ENCODE results near the gene CFAP161. TPM values are rescaled to one million over a fixed set of nuclear protein-coding genes. Genes with fewer than 3 reads are reported as not detected.

The CFAP161 gene
- total and polyA plus RNA-seq, 4 donors: 2.4 to 11.2 (median 3.9) TPM

- H3K4me3 ChIP-seq: no peak overlapping the region
- ATAC-seq (ENCODE audit: insufficient read depth, low FRiP score) (peak; percentile 74), DNase-seq (peak; percentile 58 to 76 (median 75))
- TF ChIP-seq CTCF (IDR thresholded peaks at IDR 0.05; ENCODE audit: control extremely low read depth, extremely low read depth): peak; percentile 87
- no peak overlapping the region for H3K27ac ChIP-seq (ENCODE audit: low read depth in 1 of 2, low read length in 1 of 2)
- WGBS, 2 donors: 43 to 55% methylated on average over 6 of the region's 6 CpGs
- no peak overlapping the region for H3K9ac ChIP-seq (ENCODE audit: insufficient read depth in 1 of 2, low read length in 2 of 2)
- H3K36me3 ChIP-seq (ENCODE audit: control insufficient read depth in 4 of 4, insufficient read depth in 4 of 4, low read length in 4 of 4): no peaks in the 10 kb centered on the region
- H3K27me3 ChIP-seq (ENCODE audit: control insufficient read depth in 3 of 3, insufficient read depth in 3 of 3, low read length in 2 of 3): peaks cover 0 to 7% (median 0%) of the 10 kb centered on the region in 3 donors
- H3K9me3 ChIP-seq (ENCODE audit: control insufficient read depth in 4 of 4, insufficient read depth in 3 of 4, low read length in 3 of 4): peaks cover 0 to 2% (median 0%) of the 10 kb centered on the region in 4 donors
- H3K4me1 ChIP-seq (ENCODE audit: control insufficient read depth in 5 of 5, insufficient read depth in 5 of 5, low read length in 5 of 5): peaks cover 0 to 2% (median 0%) of the 10 kb centered on the region in 5 donors
Observed at GRCh38 chr15:81106560-81106959, 27.5 kb upstream of the CFAP161 start.

- no peaks in the 10 kb centered on the region for H3K9me3 ChIP-seq (ENCODE audit: control insufficient read depth in 4 of 4, insufficient read depth in 3 of 4, low read length in 3 of 4)
- no peak for TF ChIP-seq CTCF (IDR thresholded peaks at IDR 0.05; ENCODE audit: control extremely low read depth, extremely low read depth)
- no peak for DNase-seq
- H3K27ac ChIP-seq (ENCODE audit: low read depth in 1 of 2, low read length in 1 of 2): no peak overlapping the region
- no peaks in the 10 kb centered on the region for H3K36me3 ChIP-seq (ENCODE audit: control insufficient read depth in 4 of 4, insufficient read depth in 4 of 4, low read length in 4 of 4)
- no peak for ATAC-seq (ENCODE audit: insufficient read depth, low FRiP score)
- no peak overlapping the region for H3K9ac ChIP-seq (ENCODE audit: insufficient read depth in 1 of 2, low read length in 2 of 2)
- H3K27me3 ChIP-seq (ENCODE audit: control insufficient read depth in 3 of 3, insufficient read depth in 3 of 3, low read length in 2 of 3): peaks cover 0 to 7% (median 0%) of the 10 kb centered on the region in 3 donors
- 54 to 56% methylated on average over 4 of the region's 4 CpGs for whole genome bisulfite sequencing, 2 donors
- H3K4me3 ChIP-seq: no peak overlapping the region
- H3K4me1 ChIP-seq (ENCODE audit: control insufficient read depth in 5 of 5, insufficient read depth in 5 of 5, low read length in 5 of 5): no peaks in the 10 kb centered on the region
Observed at GRCh38 chr15:81107889-81108288, 26.2 kb upstream of the CFAP161 start.

- Histone ChIP-seq H3K9ac (ENCODE audit: insufficient read depth in 1 of 2, low read length in 2 of 2) (no peak overlapping the region), H3K27ac (ENCODE audit: low read depth in 1 of 2, low read length in 1 of 2) (no peak overlapping the region), H3K4me3 (no peak overlapping the region), H3K36me3 (ENCODE audit: control insufficient read depth in 4 of 4, insufficient read depth in 4 of 4, low read length in 4 of 4) (no peaks in the 10 kb centered on the region), H3K4me1 (ENCODE audit: control insufficient read depth in 5 of 5, insufficient read depth in 5 of 5, low read length in 5 of 5) (peaks cover 0 to 2% (median 0%) of the 10 kb centered on the region in 5 donors), H3K27me3 (ENCODE audit: control insufficient read depth in 3 of 3, insufficient read depth in 3 of 3, low read length in 2 of 3) (peaks cover 0 to 7% (median 0%) of the 10 kb centered on the region in 3 donors), H3K9me3 (ENCODE audit: control insufficient read depth in 4 of 4, insufficient read depth in 3 of 4, low read length in 3 of 4) (no peaks in the 10 kb centered on the region)
- no peak for DNase-seq
- 10 to 14% methylated on average over 1 of the region's 1 CpG for WGBS, 2 donors
- no peak for TF ChIP-seq CTCF (IDR thresholded peaks at IDR 0.05; ENCODE audit: control extremely low read depth, extremely low read depth)
- no peak for ATAC-seq (ENCODE audit: insufficient read depth, low FRiP score)
Observed at GRCh38 chr15:81108427-81108826, 25.6 kb upstream of the CFAP161 start.

GRCh38 chr15:81111018-81111417 lies 23.1 kb upstream of the CFAP161 start:
- no peak for ATAC-seq (ENCODE audit: insufficient read depth, low FRiP score)
- Histone ChIP-seq H3K4me3 (no peak overlapping the region), H3K9me3 (ENCODE audit: control insufficient read depth in 4 of 4, insufficient read depth in 3 of 4, low read length in 3 of 4) (no peaks in the 10 kb centered on the region), H3K9ac (ENCODE audit: insufficient read depth in 1 of 2, low read length in 2 of 2) (no peak overlapping the region), H3K4me1 (ENCODE audit: control insufficient read depth in 5 of 5, insufficient read depth in 5 of 5, low read length in 5 of 5) (peaks cover 0 to 5% (median 0%) of the 10 kb centered on the region in 5 donors), H3K27me3 (ENCODE audit: control insufficient read depth in 3 of 3, insufficient read depth in 3 of 3, low read length in 2 of 3) (peaks cover 0 to 7% (median 0%) of the 10 kb centered on the region in 3 donors), H3K27ac (ENCODE audit: low read depth in 1 of 2, low read length in 1 of 2) (no peak overlapping the region), H3K36me3 (ENCODE audit: control insufficient read depth in 4 of 4, insufficient read depth in 4 of 4, low read length in 4 of 4) (no peaks in the 10 kb centered on the region)
- DNase-seq: no peak
- 67 to 71% methylated on average over 4 of the region's 4 CpGs for WGBS, 2 donors
- TF ChIP-seq CTCF (IDR thresholded peaks at IDR 0.05; ENCODE audit: control extremely low read depth, extremely low read depth): no peak

Measured in lung (tissue), 12 donors.